Posterior vena cava (tissue), 2 donors: ENCODE data around the gene PHF1. TPM values are rescaled to one million over a fixed set of nuclear protein-coding genes. Genes with fewer than 3 reads are reported as not detected.
A peak's percentile ranks its signal among the peaks of the same experiment; 100 is the strongest.
"Not testable (repeated sequence)": the region's sequence is repeated elsewhere in the genome, so short reads cannot be mapped to it uniquely, and the experiment has no call there.

Source experiments
- DNase-seq: peaks from one replicate; pipeline ENCODE4 v3.0.0-alpha.2; 2020; ENCODE audit warnings: low spot score
- intact Hi-C, 2 donors: fragments of 100-400 bp; cut with DNase I; formaldehyde crosslinking; loops; one replicate each; pipeline versions ENCODE4 v1.14.1 to v1.14.2; 2022 to 2023
- long read RNA-seq, 2 donors: library from polyadenylated mRNA; unstranded; transcript quantifications; one replicate each; pipeline ENCODE4 v2.0.0, GENCODE V29; 2020 to 2021
- total RNA-seq, 2 donors: library from RNA; stranded (reverse); fragmentation: NEBNext Ultra II Directional; extraction: Animal tissue kit (Norgen Biotek cat#: 25700); gene quantifications; one replicate each; pipeline ENCODE4 v1.2.1, GENCODE V29; 2021
- donor health status: DM: yes; HTN: yes; CAD: no.
- donor health status: DM: yes; HTN: yes; CAD: no.

PHF1 gene
- 10 to 100 TPM; 46.3 to 67.6 TPM for total RNA-seq
- long read RNA-seq, donor 1, partial matches to known transcripts: 4 of 13 reads
- long read RNA-seq, donor 1, other reads (novel, unspliced or antisense): 6 of 13 reads
- long read RNA-seq, donor 2, transcript PHF1-211 (15 exons, 1,752 nt): minor isoform, 18 of 71 reads
- long read RNA-seq, donor 2, transcript PHF1-202 (15 exons, 2,330 nt): major isoform, 21 of 71 reads
- long read RNA-seq, donor 2, partial matches to known transcripts: 13 of 71 reads
- long read RNA-seq, donor 2, other reads (novel, unspliced or antisense): 19 of 71 reads

DNA sequence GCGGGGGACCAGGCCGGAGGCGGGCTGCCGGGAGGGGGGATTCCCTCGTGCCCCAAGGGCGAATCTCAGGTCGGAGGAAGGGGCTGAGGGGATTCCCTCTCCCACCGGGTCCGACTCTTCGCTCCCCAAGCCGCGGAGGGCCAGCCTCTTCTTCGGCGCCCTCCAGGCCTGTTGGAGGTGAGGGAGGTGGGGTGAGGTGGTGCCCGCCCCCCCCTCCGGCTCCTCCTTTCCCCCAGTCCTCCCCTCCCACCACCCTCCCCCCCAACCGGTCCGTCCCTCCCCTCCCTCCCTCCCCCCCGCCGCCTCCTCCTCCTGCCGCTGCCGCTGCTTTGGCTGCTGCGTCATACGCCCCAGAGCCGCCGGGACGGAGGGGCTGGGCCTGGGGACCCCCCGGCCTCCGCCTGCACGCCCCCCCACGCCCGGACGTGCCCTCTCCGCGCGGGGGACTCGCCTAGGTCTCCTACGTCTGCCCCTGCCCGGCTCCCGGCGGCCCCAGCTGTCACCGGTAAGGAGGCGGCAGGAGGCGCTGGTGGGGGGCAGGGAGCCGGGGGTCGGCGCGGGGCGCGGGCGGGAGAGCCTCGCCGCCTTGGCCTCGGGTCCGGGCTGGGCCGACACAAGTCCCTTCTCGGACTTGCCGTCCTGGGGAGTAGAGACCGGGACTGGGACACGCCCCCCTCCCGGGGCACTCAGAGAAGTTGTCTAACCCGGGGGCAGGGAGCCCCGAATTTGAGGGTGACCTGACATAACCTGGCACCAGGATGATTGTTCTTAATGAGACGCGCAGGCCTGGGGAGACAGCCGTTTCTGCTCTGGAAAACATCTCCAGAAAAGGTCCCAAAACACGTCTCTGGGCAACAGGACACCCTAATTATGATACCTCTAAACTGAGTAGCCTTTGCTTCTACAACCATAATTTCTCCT is at the start of gene PHF1:
PHF1 (plus strand) TSS at position 304 of the 921 bp plus-strand sequence. CDS start 1,250 bp downstream, outside the sequence.
- DNase-seq: no peak
- intact Hi-C loops: no loop called here

DNA sequence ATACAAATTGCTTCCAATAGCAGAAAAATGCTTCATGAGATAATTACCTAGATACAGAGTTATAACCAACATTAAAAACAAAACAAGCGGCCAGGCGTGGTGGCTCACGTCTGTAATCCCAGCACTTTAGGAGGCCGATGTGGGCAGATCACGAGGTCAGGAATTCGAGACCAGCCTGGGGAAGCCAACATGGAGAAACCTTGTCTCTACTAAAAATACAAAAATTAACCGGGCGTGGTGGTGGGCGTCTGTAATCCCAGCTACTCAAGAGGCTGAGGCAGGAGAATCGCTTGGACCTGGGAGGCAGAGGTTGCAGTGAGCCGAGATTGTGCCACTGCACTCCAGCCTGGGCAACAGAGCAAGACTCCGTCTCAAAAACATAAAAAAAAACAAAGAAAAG is 47.3 kb upstream of the PHF1 start:
- intact Hi-C loops: not testable (repeated sequence)

DNA sequence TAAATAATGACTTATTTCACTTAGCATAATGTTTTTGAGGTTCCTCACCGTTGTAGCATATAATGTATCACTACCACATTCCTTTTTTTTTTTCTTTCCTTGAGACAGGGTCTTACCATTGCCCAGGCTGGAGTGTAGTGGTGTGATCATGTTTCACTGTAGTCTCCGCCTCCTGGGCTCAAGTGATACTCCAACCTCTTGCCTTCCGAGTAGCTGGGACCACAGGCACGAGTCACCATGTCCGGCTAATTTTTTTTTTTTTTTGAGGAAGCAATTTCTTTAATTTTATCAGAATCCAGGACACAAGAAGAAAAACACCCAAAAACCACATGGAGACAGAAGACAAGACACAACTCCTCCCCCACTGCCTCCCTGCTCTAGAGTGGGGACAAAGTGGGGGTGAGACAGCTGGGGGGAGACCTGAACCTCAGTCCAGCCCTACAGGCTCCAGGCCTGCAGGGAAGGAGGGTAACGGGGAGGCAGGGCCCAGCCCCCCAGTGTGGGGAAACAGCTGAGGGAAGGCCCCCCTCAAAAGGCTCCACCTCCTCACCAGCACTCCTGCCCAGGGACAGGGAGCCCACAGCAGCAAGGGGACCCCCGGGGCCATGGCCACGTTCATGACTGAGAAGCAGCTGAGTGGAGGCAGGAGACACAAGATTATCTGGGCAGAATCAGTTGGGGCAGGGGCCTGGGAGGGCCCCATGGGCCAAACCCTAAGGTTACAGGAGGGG is 46.2 kb upstream of the PHF1 start:
- intact Hi-C loops: not testable (repeated sequence)

More for the DNA sequence above, 47.3 kb upstream of the PHF1 start:
- DNase-seq: not testable (repeated sequence)

DNA sequence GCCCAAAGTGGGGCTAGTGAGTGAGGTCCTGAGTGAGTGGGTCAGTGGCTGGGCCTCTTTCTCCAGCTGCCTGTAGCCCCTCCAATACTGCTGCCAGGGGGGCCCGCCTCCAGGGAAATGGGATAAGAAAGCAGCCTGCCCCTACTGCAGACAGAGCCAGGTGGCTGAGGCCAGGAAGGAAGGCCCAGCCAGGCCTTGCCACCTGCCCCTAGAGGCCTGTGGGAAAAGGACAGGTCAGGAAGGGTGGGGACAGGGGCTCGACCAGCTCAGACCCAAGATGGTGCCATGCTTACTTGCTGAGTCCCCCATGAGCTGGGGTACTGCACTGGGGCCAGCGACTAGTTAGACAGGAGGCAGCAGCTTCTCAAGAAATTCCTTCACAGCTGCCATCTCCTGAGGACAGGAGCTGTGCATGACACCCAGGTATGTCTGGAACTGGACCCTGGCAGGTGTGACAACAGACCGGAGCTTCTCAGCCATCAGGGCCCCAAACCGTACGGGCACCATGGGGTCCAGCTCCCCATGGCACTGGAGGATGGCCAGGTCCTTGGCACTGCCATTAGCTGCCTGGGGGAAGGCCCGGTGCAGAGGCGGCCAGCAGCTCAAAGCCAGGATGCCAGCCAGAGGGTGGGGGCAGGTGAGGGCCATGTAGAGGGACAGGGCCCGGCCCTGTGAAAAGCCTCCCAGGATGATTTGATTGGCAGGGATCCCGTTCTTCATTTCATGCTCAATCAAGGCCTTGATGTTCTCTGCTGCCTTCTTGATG is 45.4 kb upstream of the PHF1 start:
- intact Hi-C loops, DNase-seq: not testable (repeated sequence)

More for the DNA sequence above, 46.2 kb upstream of the PHF1 start:
- DNase-seq: not testable (repeated sequence)

DNA sequence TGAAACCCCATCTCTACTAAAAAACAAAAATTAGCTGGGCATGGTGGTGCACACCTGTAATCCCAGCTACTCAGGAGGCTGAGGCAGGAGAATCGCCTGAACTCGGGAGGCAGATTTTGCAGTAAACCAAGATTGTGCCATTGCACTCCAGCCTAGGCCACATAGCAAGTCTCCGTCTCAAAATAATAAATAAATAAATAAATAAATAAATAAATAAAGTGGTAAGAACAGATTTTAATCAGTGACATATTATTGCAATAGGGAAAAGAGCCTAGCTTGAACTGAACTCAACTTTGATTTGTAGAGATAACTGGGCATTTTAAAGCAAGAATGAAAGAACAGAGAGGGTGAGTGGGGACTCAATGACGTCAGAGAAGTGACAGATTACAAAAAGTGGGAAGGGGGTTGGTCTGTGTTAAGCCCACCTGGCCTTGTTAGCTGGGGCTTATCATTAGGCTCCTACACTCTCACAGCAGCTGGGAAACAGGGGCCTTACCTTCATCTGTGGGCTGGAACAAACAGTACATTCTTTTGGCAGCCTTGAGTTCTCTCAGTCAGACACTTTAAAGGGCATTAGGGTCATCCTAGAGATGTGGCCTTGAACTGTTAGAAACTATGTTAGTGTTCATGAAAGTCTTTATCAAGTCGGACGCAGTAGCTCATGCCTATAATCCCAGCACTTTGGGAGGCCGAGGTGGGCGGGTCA is 43.7 kb upstream of the PHF1 start:
- intact Hi-C loops: no loop called here
- DNase-seq: no peak

DNA sequence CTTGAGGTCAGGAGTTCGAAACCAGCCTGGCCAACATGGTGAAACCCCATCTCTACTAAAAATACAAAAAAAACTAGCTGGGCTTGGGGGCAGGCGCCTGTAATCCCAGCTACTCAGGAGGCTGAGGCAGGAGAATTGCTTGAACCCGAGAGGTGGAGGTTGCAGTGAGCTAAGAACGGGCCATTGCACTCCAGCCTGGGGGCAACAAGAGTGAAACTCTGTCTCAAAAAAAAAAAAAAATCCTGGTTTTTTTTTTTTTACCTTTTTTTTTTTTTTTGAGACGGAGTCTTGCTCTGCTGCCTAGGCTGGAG is 43.1 kb upstream of the PHF1 start:
- DNase-seq, intact Hi-C loops: not testable (repeated sequence)

DNA sequence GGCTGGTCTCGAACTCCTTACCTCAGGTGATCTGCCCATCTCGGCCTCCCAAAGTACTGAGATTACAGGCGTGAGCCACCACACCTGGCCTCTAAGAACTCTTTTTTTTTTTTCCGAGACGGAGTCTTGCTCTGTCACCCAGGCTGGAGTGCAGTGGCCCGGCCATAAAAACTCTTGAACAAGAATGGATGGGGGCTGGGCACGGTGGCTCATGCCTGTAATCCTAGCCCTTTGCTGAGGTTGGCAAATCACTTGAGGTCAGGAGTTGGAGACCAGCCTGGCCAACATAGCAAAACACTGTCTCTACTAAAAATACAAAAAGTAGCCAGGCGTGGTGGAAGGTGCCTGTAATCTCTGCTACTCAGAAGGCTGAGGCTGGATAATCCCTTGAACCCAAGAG is 38.9 kb upstream of the PHF1 start:
- DNase-seq, intact Hi-C loops: not testable (repeated sequence)

DNA sequence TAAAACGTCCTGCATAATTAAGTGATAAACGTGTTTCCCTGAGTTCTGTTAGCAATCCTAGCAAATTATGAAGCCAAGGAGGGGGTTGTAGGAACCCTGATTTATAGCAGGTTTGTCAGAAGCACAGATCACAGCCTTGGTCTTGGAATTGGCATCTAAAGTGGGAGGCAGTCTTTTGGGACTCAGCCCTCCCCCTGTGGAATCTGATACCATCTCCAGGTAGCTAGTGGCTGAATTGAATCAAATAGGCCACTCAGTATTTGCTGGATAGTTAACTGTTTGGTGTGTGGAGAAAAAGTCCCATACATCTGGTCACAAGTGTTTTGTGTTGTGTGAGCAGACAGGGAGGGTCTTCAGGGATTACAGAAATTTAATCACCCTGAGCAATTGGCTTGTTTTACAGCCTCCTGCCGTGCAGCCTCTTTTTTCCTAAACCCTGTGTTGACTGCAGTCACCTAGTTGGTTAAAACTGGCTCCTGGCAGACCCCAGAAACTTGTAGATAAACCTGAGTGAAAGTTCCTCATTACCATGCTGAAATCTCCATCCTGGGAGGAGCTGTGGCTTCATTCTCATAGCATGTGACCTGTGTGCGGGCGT is 38.2 kb upstream of the PHF1 start:
- intact Hi-C loops: no loop called here
- DNase-seq: no peak

DNA sequence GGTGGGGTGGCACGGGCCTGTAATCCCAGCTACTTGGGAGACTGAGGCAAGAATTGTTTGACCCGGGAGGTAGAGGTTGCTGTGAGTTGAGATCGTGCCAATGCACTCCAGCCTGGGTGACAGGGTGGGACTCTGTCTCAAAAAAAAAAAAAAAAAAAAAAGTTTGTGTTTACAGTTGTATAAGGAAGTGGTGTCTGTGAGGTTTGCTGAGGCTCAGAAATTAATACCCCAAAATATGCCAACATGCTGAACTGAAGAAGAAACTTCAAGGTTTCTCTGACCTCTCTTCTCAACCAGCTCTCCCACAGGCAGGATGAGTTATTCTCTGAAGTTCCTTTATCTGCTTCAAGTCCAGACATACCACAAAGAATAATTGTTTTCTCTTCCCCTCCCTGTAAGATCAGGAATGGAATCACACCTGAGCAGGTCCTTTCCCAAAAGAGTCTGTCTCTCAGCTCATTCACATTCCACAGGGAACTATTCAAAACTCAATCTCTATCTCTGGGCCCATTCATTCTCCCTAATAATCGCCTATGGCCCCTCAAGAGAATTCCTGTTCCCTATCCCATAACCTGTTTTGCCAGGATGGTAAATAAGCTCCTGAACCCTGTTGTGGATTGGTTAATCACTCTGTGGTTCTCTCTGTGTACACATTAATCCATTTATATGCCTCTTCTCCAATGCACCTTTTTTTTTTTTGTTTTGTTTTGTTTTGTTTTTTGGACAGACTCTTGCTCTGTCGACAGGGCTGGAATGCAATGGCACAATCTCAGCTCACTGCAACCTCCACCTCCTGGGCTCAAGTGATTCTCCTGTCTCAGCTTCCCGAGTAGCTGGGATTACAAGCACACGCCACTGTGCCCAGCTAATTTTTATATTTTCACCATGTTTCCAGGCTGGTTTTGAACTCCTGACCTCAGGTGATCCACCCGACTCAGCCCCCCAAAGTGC is 36.6 kb upstream of the PHF1 start:
- intact Hi-C loops: no loop called here
- DNase-seq: peak; percentile 15

DNA sequence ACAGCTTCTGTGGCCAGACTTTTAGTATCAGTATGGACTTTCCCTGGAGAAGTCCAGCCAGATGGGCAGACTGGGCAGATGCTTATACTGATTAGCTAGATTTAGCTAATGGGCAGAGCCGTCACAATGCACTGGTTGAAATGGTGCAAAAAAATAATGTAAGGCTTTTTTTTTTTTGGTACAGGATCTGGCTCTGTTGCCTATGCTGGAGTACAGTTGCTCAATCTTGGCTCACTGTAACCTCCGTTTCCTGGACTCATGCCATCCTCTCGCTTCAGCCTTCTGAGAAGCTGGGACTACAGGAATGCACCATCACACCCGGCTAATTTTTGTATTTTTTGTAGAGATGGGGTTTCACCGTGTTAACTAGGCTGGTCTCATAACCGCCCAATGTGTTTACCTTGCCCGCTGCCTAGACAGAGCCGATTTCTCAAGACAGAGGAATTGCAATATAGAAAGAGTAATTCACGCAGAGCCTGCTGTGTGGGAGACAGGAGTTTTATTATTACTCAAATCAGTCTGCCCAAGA is 35.6 kb upstream of the PHF1 start:
- peak; percentile 82 for DNase-seq
- intact Hi-C loops: loop anchor here in 1 of 2 donors (5.0 kb wide), 1 partner anchor 1858 kb away; no protein-coding TSS in a partner anchor

DNA sequence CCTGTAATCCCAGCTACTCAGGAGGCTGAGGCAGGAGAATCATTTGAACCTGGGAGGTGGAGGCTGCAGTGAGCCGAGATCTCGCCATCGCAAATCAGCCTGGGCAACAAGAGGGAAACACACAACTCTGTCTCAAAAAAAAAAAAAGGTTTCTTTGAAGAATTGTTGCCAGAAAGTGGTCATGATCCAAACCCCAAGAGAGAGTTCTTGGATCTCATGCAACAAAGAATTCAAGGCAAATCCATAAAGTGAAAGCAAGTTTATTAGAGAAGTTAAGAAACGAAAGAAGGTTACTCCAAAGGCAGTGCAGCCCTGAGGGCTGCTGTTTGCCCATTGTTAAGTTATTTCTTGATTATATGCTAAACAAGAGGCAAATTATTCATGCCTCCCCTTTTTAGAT is 33.6 kb upstream of the PHF1 start:
- DNase-seq: no peak
- intact Hi-C loops: loop anchor here in 1 of 2 donors (5.0 kb wide), 1 partner anchor 1860 kb away; no protein-coding TSS in a partner anchor

DNA sequence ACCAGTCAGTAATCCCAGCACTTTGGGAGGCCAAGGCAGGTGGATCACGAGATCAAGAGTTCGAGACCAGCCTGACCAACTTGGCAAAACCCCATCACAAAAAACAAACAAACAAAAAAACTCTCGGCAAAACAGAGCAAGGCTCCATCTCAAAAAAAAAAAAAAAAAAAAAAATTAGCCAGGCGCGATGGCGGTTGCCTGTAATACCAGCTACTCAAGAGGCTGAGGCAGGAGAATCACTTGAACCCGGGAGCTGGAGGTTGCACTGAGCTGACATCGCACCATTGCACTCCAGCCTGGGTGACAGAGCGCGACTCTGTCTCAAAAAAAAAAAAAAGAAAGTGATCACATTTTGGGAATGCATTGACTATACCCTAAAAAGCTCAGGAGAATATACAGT is 31.6 kb upstream of the PHF1 start:
- intact Hi-C loops: loop anchor here in 1 of 2 donors (5.0 kb wide), 1 partner anchor 1862 kb away; no protein-coding TSS in a partner anchor
- DNase-seq: not testable (repeated sequence)

DNA sequence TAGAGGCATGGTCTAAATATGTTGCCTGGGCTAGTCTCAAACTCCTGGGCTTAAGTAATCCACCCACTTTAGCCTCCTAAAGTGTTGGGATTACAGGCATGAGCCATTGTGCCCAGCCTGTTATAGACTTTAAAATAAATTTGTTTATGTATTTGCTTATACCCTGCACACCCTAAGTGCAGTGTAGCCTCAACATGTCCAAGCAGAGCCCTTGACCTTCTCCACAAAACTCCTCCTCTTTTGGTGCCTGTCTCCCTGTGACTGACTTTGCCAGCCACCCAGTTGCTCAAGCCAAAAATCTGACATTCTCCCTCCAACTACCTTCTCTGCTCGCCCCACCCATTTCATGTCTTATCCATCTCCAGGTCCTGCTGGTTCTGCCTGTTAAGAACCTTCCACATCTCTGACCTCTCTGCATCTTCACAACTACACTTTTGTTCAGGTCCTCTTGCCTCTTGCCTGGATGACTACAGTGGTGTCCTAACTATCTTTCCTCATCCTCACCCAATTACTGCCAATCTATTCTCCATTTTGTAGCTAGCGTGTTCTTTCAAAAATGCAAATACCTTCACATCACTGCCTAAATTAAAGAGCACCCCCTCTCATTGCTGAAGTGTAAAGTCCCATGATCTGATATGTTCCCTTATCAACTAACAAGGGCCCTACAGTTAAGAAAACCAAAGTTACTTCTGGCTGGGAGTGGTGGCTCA is 30.4 kb upstream of the PHF1 start:
- intact Hi-C loops: no loop called here

DNA sequence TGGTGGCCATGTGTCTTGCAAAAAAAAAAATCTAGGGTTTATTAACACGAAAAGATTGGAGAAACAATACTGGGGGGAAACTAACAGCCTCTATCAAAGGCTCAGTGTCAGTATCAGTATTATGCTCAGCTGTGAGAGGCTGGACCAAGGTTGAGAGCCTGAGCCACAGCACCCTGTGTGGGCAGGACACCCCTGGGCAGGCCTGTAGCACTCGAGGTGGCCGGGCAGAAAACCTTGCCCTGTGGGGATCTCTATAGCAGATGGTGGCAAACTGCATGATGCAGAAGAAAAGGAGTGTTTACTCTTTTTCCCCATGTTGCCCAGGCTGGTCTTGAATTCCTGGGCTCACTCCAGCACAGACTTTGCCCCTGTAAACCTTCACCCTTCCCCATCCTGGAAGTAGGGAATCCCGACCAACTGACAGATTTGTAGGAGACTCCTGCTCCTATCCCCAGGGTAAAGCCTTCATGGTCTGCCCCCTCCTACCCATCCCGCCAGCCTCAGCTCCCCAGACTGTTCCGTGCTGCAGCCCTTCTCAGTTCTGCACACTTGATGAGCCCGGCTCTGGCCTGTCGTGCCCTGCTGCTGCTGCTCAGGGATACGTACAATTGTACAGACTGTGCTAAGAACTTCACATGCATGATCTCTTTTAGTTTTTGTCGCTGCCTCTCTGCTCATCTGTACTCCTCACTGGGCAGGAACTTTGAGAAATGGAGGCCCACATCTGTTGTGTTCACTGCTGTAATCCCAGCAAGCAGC is 27.2 kb upstream of the PHF1 start:
- intact Hi-C loops: no loop called here
- DNase-seq: no peak

More for the DNA sequence above, 30.4 kb upstream of the PHF1 start:
- DNase-seq: no peak

DNA sequence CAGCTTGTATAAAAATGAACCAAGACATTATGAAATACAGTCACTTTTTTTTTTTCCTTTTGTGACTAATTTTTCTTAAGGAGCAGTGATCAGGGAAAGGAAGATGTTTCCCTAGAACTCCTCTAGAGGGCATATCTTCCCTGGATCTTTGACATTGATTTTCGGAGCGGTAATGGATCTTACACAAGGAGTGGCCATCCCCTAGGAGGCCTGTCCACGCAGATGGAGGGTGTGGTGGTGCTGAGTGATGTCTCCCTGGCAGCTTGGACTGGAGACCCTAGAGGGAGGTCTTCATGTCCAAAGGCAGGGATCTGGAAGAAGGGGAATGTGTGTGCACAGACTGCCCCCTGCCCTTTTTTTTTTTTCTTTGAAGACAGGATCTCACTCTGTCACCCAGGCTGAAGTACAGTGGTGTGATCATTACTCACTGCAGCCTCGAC is 26.2 kb upstream of the PHF1 start:
- no peak for DNase-seq
- intact Hi-C loops: no loop called here
